Neural progenitor cell (in vitro differentiated cells): ENCODE data around the gene HES3. TPM values are rescaled to one million over a fixed set of nuclear protein-coding genes. Genes with fewer than 3 reads are reported as not detected.
A peak's percentile ranks its signal among the peaks of the same experiment; 100 is the strongest.

Source experiments
- DNase-seq: peaks from one replicate; pipeline ENCODE4 v3.0.0-alpha.2; 2016; ENCODE audit warnings: low spot score
- H2AFZ ChIP-seq: fragments of 200-600 bp; sonication (generic); replicated peaks from 2 replicates; pipeline ENCODE4 v1.6.1; 2016; ENCODE audit warnings: antibody characterized with exemption
- H3F3A ChIP-seq: fragments of 200-600 bp; sonication (generic); 2 replicates; pipeline ENCODE4 v1.6.1; 2016; ENCODE audit warnings: antibody characterized with exemption, low read depth
- H3K27ac ChIP-seq: fragments of 200-600 bp; sonication (generic); 2 replicates; pipeline ENCODE4 v1.5.1; 2016; ENCODE audit warnings: mild to moderate bottlenecking
- H3K27me3 ChIP-seq: fragments of 200-600 bp; sonication (generic); 2 replicates; pipeline ENCODE4 v1.6.1; 2016; ENCODE audit warnings: mild to moderate bottlenecking, moderate library complexity
- H3K36me3 ChIP-seq: fragments of 200-600 bp; sonication (generic); 2 replicates; pipeline ENCODE4 v1.5.1; 2016
- H3K4me1 ChIP-seq: fragments of 200-600 bp; sonication (generic); 2 replicates; pipeline ENCODE4 v1.6.1; 2016; ENCODE audit warnings: mixed run types
- H3K4me2 ChIP-seq: fragments of 200-600 bp; sonication (generic); 2 replicates; pipeline ENCODE4 v1.6.1; 2016
- H3K4me3 ChIP-seq: fragments of 200-600 bp; sonication (generic); 2 replicates; pipeline ENCODE4 v1.5.1; 2016
- H3K79me2 ChIP-seq: fragments of 200-600 bp; sonication (generic); 2 replicates; pipeline ENCODE4 v1.6.1; 2016; ENCODE audit warnings: low read depth
- H3K9ac ChIP-seq: fragments of 200-600 bp; sonication (generic); 2 replicates; pipeline ENCODE4 v1.6.1; 2016
- H3K9me3 ChIP-seq: fragments of 200-600 bp; sonication (generic); 2 replicates; pipeline ENCODE4 v1.5.1; 2016; ENCODE audit warnings: low read depth
- H4K20me1 ChIP-seq: fragments of 200-600 bp; sonication (generic); 2 replicates; pipeline ENCODE4 v1.6.1; 2016; ENCODE audit warnings: low read depth
- H3K27ac Mint-ChIP-seq: 3 replicates; pipeline ENCODE4 v1.8.0; 2021; ENCODE audit warnings: mixed read lengths
- H3K27me3 Mint-ChIP-seq: 2 replicates; pipeline ENCODE4 v1.8.0; 2022; ENCODE audit warnings: low read depth, mild to moderate bottlenecking, inconsistent platforms, moderate library complexity, mixed read lengths; ENCODE audit not compliant: insufficient read depth
- H3K36me3 Mint-ChIP-seq: 3 replicates; pipeline ENCODE4 v1.8.0; 2021; ENCODE audit warnings: mixed read lengths
- H3K4me1 Mint-ChIP-seq: 3 replicates; pipeline ENCODE4 v1.8.0; 2021; ENCODE audit warnings: mixed read lengths
- H3K4me3 Mint-ChIP-seq: 3 replicates; pipeline ENCODE4 v1.8.0; 2021; ENCODE audit warnings: mild to moderate bottlenecking, moderate library complexity, mixed read lengths
- H3K9me3 Mint-ChIP-seq: 3 replicates; pipeline ENCODE4 v1.8.0; 2020; ENCODE audit warnings: mixed read lengths
- EZH2 ChIP-seq: fragments of 200-600 bp; sonication (generic); IDR thresholded peaks from 2 replicates; pipeline ENCODE4 v1.6.1; 2017; ENCODE audit warnings: antibody characterized with exemption, mild to moderate bottlenecking, moderate library complexity
- EZH2phosphoT487 ChIP-seq: fragments of 200-600 bp; sonication (generic); IDR thresholded peaks from 2 replicates; pipeline ENCODE4 v1.6.1; 2017; ENCODE audit warnings: antibody characterized with exemption
- total RNA-seq: library from RNA; depleted of rRNA; stranded (reverse); fragments of >200 nt; gene quantifications from 2 replicates; pipeline ENCODE4 v1.2.3, GENCODE V29; 2015; ENCODE audit warnings: low replicate concordance
- TF ChIP-seq, protein P1 (sequence below): fragments of 200-600 bp; sonication (generic); IDR thresholded peaks from 2 replicates; pipeline ENCODE4 v1.5.1; 2017; ENCODE audit warnings: antibody characterized with exemption, mild to moderate bottlenecking

HES3 gene
- total RNA-seq, 1 donor from 2014 or later: 5.5 TPM

GRCh38 chr1:6294080-6294889 lies 50.3 kb downstream of the HES3 start:
- peaks cover 14% of the 10 kb centered on the region for H3K36me3 Mint-ChIP-seq

GRCh38 chr1:6294890-6295556 lies 51.0 kb downstream of the HES3 start:
- Mint-ChIP-seq H3K27ac (peak overlapping the region; percentile 55), H3K36me3 (peaks cover 12% of the 10 kb centered on the region), H3K27me3 (no peaks in the 10 kb centered on the region), H3K4me3 (peak overlapping the region; percentile 54), H3K4me1 (peaks cover 2% of the 10 kb centered on the region), H3K9me3 (no peaks in the 10 kb centered on the region)
- H3F3A ChIP-seq: no peaks in the 10 kb centered on the region
- H3K9me3 ChIP-seq: no peaks in the 10 kb centered on the region
- H3K4me2 ChIP-seq: no peak overlapping the region
- no peak overlapping the region for H3K9ac ChIP-seq
- no peaks in the 10 kb centered on the region for H3K79me2 ChIP-seq
- no peak overlapping the region for H3K4me3 ChIP-seq
- no peaks in the 10 kb centered on the region for H4K20me1 ChIP-seq
- DNase-seq: no peak
- no peaks in the 10 kb centered on the region for H3K36me3 ChIP-seq
- TF ChIP-seq, protein P1, sequence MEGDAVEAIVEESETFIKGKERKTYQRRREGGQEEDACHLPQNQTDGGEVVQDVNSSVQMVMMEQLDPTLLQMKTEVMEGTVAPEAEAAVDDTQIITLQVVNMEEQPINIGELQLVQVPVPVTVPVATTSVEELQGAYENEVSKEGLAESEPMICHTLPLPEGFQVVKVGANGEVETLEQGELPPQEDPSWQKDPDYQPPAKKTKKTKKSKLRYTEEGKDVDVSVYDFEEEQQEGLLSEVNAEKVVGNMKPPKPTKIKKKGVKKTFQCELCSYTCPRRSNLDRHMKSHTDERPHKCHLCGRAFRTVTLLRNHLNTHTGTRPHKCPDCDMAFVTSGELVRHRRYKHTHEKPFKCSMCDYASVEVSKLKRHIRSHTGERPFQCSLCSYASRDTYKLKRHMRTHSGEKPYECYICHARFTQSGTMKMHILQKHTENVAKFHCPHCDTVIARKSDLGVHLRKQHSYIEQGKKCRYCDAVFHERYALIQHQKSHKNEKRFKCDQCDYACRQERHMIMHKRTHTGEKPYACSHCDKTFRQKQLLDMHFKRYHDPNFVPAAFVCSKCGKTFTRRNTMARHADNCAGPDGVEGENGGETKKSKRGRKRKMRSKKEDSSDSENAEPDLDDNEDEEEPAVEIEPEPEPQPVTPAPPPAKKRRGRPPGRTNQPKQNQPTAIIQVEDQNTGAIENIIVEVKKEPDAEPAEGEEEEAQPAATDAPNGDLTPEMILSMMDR: no peak
- TF ChIP-seq EZH2phosphoT487 (no peak), EZH2 (no peak)
- no peaks in the 10 kb centered on the region for H3K4me1 ChIP-seq
- H3K27ac ChIP-seq: no peak overlapping the region
- no peak overlapping the region for H2AFZ ChIP-seq
- H3K27me3 ChIP-seq: no peaks in the 10 kb centered on the region

More at GRCh38 chr1:6294080-6294889, 50.3 kb downstream of the HES3 start:
- Histone ChIP-seq H3K27me3 (no peaks in the 10 kb centered on the region), H3K9me3 (no peaks in the 10 kb centered on the region), H3K4me3 (no peak overlapping the region), H3K4me2 (no peak overlapping the region), H3K36me3 (no peaks in the 10 kb centered on the region), H2AFZ (no peak overlapping the region), H3K79me2 (no peaks in the 10 kb centered on the region), H3K9ac (no peak overlapping the region), H3K4me1 (no peaks in the 10 kb centered on the region), H4K20me1 (no peaks in the 10 kb centered on the region), H3K27ac (no peak overlapping the region), H3F3A (no peaks in the 10 kb centered on the region)
- H3K27ac Mint-ChIP-seq: peak overlapping the region; percentile 82
- no peaks in the 10 kb centered on the region for H3K9me3 Mint-ChIP-seq
- no peak for DNase-seq
- TF ChIP-seq EZH2phosphoT487: no peak
- no peak for TF ChIP-seq EZH2
- TF ChIP-seq, protein P1: no peak
- peak overlapping the region; percentile 54 for H3K4me3 Mint-ChIP-seq
- peaks cover under 1% of the 10 kb centered on the region for H3K4me1 Mint-ChIP-seq
- no peaks in the 10 kb centered on the region for H3K27me3 Mint-ChIP-seq

Other genes starting within 250 kb of the HES3 start
- 2.2 and 8.5 TPM in 2 replicates for gene KCNAB2, start 198.3 kb upstream of the HES3 start, total RNA-seq
- 0.17 and 0.22 TPM in 2 replicates for gene CHD5, start 63.9 kb upstream of the HES3 start, total RNA-seq
- 261 and 410 TPM in 2 replicates for gene RPL22, start 44.6 kb upstream of the HES3 start, total RNA-seq
- 3.1 and 5.9 TPM in 2 replicates for gene RNF207, start 38.1 kb upstream of the HES3 start, total RNA-seq
- 88.4 and 118 TPM in 2 replicates for gene ICMT, start 8.2 kb upstream of the HES3 start, total RNA-seq
- gene GPR153, start 16.9 kb downstream of the HES3 start, total RNA-seq: 8.4 and 27.3 TPM in 2 replicates
- gene ACOT7, start 149.6 kb downstream of the HES3 start, total RNA-seq: 19.6 and 44.9 TPM in 2 replicates
- 0.04 and 0.22 TPM in 2 replicates for gene HES2, start 175.7 kb downstream of the HES3 start, total RNA-seq
- gene ESPN, start 180.6 kb downstream of the HES3 start, total RNA-seq: 7.1 and 11.0 TPM in 2 replicates
- gene TNFRSF25, start 222.0 kb downstream of the HES3 start, total RNA-seq: 15.6 and 23.7 TPM in 2 replicates
- gene PLEKHG5, start 247.5 kb downstream of the HES3 start, total RNA-seq: 7.4 and 25.9 TPM in 2 replicates